GM12872 (cell line): ENCODE data around the gene BLOC1S5.

Source experiments
- CTCF ChIP-seq: IDR thresholded peaks from 3 replicates; pipeline ENCODE4 v1.5.1; 2011; ENCODE audit warnings: low read depth, mild to moderate bottlenecking, low read length, moderate library complexity; ENCODE audit not compliant: insufficient read depth

The BLOC1S5 gene

GRCh38 chr6:7974938-7975763, 89.0 kb downstream of the BLOC1S5 start:
- TF ChIP-seq CTCF = no peak

GRCh38 chr6:7974565-7974937, 89.6 kb downstream of the BLOC1S5 start:
- no peak for TF ChIP-seq CTCF

DNA sequence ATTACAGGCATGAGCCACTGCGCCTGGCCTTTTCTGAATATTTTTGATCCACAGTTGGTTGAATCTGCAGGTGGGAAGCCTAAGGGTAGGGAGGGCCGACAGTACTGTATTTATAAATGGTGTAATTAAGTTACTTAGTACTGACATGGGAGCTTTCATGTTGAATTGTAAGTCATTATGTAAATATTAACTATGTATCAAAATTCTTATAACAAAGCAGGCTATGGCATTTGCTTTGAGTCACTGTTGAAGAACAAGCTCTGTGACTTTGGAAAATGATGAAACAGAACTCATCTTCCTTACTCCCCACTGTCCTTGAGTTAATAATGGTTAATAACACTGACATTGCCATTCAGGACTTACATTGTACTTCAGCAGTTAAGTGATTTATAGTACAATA, 90.6 kb downstream of the BLOC1S5 start:
- no peak for TF ChIP-seq CTCF

DNA sequence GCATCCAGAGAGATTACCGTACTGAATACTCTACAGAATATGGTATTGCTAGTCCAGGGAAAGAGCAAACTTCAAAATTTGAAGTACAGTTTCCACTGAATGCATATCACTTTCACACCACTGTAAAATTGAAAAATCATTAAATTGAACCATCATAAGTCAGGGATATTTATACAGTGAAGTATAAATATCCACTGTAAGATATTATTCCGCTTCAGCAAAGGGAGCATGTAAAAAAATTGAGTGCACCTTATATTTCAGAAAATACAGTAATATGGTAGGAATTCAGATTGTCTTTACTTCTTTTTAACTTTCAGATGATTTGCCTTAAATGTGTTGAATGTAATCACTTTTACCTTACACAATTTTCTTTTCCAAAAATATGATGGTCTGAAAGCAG, 92.7 kb downstream of the BLOC1S5 start:
- no peak for TF ChIP-seq CTCF

GRCh38 chr6:7970616-7971015, 93.6 kb downstream of the BLOC1S5 start:
- no peak for TF ChIP-seq CTCF
